GM21423 (cell line): ENCODE measurements around the gene RAVER1.
A peak's percentile ranks its signal among the peaks of the same experiment; 100 is the strongest.

Experiments
- ATAC-seq: cut with Tn5 transposase; IDR thresholded peaks from one replicate; pipeline ENCODE4 v1.9.1; 2021; ENCODE audit warnings: mild to moderate bottlenecking, moderate library complexity; ENCODE audit not compliant: unreplicated experiment

The RAVER1 gene

GRCh38 chr19:10270616-10271394 lies 62.5 kb downstream of the RAVER1 start, which contains the start of gene ICAM1:
TSS of gene ICAM1 (plus strand) at chr19:10271120. CDS start at chr19:10271160, 40 bp downstream.
- peak; percentile 50 for ATAC-seq

DNA sequence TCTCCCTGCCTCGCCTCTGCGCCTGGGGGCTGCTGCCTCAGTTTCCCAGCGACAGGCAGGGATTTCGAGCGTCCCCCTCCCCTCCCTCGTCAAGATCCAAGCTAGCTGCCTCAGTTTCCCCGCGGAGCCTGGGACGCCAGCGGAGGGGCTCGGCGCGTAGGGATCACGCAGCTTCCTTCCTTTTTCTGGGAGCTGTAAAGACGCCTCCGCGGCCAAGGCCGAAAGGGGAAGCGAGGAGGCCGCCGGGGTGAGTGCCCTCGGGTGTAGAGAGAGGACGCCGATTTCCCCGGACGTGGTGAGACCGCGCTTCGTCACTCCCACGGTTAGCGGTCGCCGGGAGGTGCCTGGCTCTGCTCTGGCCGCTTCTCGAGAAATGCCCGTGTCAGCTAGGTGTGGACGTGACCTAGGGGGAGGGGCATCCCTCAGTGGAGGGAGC lies 63.1 kb downstream of the RAVER1 start:
- ATAC-seq, result peak; percentile 42

DNA sequence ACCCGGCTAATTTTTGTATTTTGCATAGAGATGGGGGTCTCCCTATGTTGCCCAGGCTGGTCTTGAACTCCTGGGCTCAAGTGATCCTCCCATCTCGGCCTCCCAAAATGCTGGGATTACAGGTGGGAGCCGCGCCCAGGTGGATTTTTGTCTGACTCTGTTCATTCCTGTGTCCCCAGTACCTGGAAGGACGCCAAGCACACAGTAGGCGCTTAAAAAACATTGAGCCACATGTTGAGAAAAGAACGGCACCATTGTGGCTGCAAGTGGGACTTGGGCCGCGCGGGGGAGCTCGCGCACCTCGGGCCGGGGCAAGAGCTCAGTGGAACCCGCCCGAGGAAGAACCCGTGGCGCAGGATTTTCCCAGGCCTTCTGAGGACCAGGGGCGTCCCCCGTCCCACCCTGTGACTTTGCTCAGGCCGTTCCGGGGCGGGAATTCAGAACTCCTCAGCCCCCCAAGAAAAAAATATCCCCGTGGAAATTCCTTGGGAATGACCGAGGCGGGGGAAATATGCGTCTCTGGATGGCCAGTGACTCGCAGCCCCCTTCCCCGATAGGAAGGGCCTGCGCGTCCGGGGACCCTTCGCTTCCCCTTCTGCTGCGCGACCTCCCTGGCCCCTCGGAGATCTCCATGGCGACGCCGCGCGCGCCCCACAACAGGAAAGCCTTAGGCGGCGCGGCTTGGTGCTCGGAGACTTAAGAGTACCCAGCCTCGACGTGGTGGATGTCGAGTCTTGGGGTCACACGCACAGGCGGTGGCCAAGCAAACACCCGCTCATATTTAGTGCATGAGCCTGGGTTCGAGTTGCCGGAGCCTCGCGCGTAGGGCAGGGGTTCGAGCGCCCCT lies 63.8 kb downstream of the RAVER1 start:
- ATAC-seq, result peak; percentile 31

DNA sequence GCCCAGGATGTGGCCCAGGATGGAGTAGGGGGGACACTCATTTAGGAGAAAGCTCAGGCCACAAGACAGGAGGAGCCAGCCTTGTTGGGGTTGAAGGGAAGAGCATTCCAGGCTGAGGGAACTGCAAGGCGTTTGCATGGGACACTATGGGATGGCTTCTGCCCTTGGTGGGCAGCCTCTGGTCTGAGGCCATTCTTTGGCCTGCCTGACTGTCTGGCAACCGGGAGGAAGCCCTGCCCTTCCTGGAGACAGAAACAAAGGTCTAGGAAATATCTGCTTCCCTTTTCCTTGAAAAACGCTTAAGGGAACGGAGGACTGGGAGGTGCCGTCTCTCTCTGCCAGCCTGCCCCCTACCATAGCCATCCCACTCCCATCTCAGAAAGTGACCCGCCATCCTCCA lies 65.3 kb downstream of the RAVER1 start:
- no peak for ATAC-seq

DNA sequence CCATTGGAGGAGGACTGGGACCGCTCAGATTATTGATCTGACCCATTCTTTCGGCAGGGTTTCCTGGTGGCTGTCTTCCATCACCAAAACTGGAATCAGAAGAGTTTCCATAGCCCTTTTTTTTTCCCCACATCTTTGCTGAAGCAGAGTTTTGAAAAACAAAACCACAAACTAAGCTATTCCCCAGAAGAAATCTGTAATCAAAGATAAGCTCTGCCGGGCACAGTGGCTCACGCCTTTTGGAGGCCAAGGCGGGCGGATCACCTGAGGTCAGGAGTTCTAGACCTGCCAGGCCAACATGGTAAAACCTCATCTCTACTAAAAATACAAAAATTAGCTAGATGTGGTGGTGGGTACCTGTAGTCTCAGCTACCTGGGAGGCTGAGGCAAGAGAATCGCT lies 66.6 kb downstream of the RAVER1 start:
- no peak for ATAC-seq
